CD14-positive monocyte (primary cell): Measurements from ENCODE around the gene PCYT2. TPM values are rescaled to one million over a fixed set of nuclear protein-coding genes. Genes with fewer than 3 reads are reported as not detected.

Source experiments
- DNase-seq, 3 donors: peaks; one replicate each; pipeline ENCODE4 v3.0.0-alpha.2; 2011 to 2022
- H2AFZ ChIP-seq: 2 replicates; pipeline ENCODE4 v1.6.0; 2012; ENCODE audit warnings: mild to moderate bottlenecking, low read depth, low read length, inconsistent platforms; ENCODE audit not compliant: insufficient read depth, poor library complexity, severe bottlenecking
- H3K27ac ChIP-seq, 2 donors: 1 replicate in 1 of 2; 2 replicates in 1 of 2; pipeline ENCODE4 v1.5.1; 2012 to 2013; ENCODE audit warnings: low read length in 2 of 2, control low read depth in 1 of 2, inconsistent platforms in 1 of 2, low read depth in 1 of 2, mild to moderate bottlenecking in 1 of 2
- H3K27me3 ChIP-seq, 2 donors: one replicate each; pipeline versions ENCODE4 v1.6.0 to v1.6.1; 2011 to 2013; ENCODE audit warnings: low read length in 2 of 2; ENCODE audit not compliant: control insufficient read depth in 2 of 2, insufficient read depth in 2 of 2
- H3K36me3 ChIP-seq, 2 donors: replicated peaks in 1 of 2; 1 replicate in 1 of 2; 2 replicates in 1 of 2; pipeline versions ENCODE4 v1.5.1 to v1.6.1; 2012 to 2013; ENCODE audit warnings: low read length in 2 of 2, control low read depth in 1 of 2, inconsistent platforms in 1 of 2, mild to moderate bottlenecking in 1 of 2; ENCODE audit not compliant: insufficient read depth in 2 of 2, control insufficient read depth in 1 of 2
- H3K4me1 ChIP-seq, 2 donors: 1 replicate in 1 of 2; 2 replicates in 1 of 2; pipeline versions ENCODE4 v1.5.1 to v1.6.1; 2012 to 2013; ENCODE audit warnings: low read length in 2 of 2, control low read depth in 1 of 2, inconsistent platforms in 1 of 2, mild to moderate bottlenecking in 1 of 2, moderate library complexity in 1 of 2; ENCODE audit not compliant: insufficient read depth in 2 of 2, control insufficient read depth in 1 of 2
- H3K4me2 ChIP-seq: replicated peaks from 2 replicates; pipeline ENCODE3; 2012; ENCODE audit warnings: low read length, moderate library complexity, mild to moderate bottlenecking; ENCODE audit not compliant: poor library complexity, severe bottlenecking; ENCODE audit errors: extremely low read depth
- H3K4me3 ChIP-seq, 3 experiments: fragments of 200-600 bp in 1 of 3; sonication (generic) in 1 of 3; replicated peaks in 1 of 3; 1 replicate in 2 of 3; 2 replicates in 1 of 3; pipeline ENCODE4 v1.5.1; 2011 to 2013; ENCODE audit warnings: low read length in 3 of 3, mild to moderate bottlenecking in 3 of 3, control low read depth in 2 of 3, low read depth in 2 of 3, inconsistent platforms in 1 of 3, moderate library complexity in 1 of 3
- H3K79me2 ChIP-seq: 2 replicates; pipeline ENCODE4 v1.6.0; 2012; ENCODE audit warnings: mild to moderate bottlenecking, control low read depth, inconsistent platforms, low read length, moderate library complexity; ENCODE audit not compliant: insufficient read depth
- H3K9ac ChIP-seq: 2 replicates; pipeline ENCODE4 v1.6.0; 2017; ENCODE audit warnings: low read length, mild to moderate bottlenecking; ENCODE audit not compliant: insufficient read depth, poor library complexity, severe bottlenecking
- H3K9me3 ChIP-seq, 2 donors: replicated peaks in 1 of 2; 1 replicate in 1 of 2; 2 replicates in 1 of 2; pipeline versions ENCODE4 v1.5.1 to v1.6.1; 2012 to 2013; ENCODE audit warnings: low read length in 2 of 2, control low read depth in 1 of 2; ENCODE audit not compliant: control insufficient read depth in 1 of 2, insufficient read depth in 1 of 2
- H4K20me1 ChIP-seq: 2 replicates; pipeline ENCODE4 v1.6.0; 2012; ENCODE audit warnings: mild to moderate bottlenecking, low read length, control low read depth, moderate library complexity; ENCODE audit not compliant: insufficient read depth
- H3K27ac Mint-ChIP-seq, 7 donors: one replicate each; pipeline ENCODE4 v1.8.0; 2020; ENCODE audit warnings: mild to moderate bottlenecking in 7 of 7, mixed read lengths in 7 of 7, moderate library complexity in 6 of 7, inconsistent platforms in 2 of 7
- H3K27me3 Mint-ChIP-seq, 3 donors: one replicate each; pipeline ENCODE4 v1.8.0; 2021 to 2022; ENCODE audit warnings: low read depth in 3 of 3, mild to moderate bottlenecking in 3 of 3, mixed read lengths in 3 of 3, moderate library complexity in 3 of 3, inconsistent platforms in 1 of 3
- H3K36me3 Mint-ChIP-seq, 2 donors: one replicate each; pipeline ENCODE4 v1.8.0; 2020; ENCODE audit warnings: mixed read lengths in 2 of 2, inconsistent platforms in 1 of 2, mild to moderate bottlenecking in 1 of 2
- H3K4me1 Mint-ChIP-seq: one replicate; pipeline ENCODE4 v1.8.0; 2020; ENCODE audit warnings: mild to moderate bottlenecking, mixed read lengths
- H3K4me3 Mint-ChIP-seq, 2 donors: one replicate each; pipeline ENCODE4 v1.8.0; 2020; ENCODE audit warnings: mild to moderate bottlenecking in 2 of 2, mixed read lengths in 2 of 2, moderate library complexity in 1 of 2
- H3K9me3 Mint-ChIP-seq, 7 donors: one replicate each; pipeline ENCODE4 v1.8.0; 2020 to 2022; ENCODE audit warnings: mixed read lengths in 7 of 7, mild to moderate bottlenecking in 6 of 7, moderate library complexity in 6 of 7, inconsistent platforms in 2 of 7
- CTCF ChIP-seq: fragments of 200-600 bp; IDR thresholded peaks from one replicate; pipeline ENCODE4 v1.8.0; 2022; ENCODE audit warnings: antibody characterized with exemption, mild to moderate bottlenecking
- WGBS: methylation state at CpG from one replicate; pipeline ENCODE4 v1.1.5; 2013; ENCODE audit warnings: missing lambda C conversion rate; ENCODE audit not compliant: insufficient coverage; 5-methylcytosine and 5-hydroxymethylcytosine counted together
- intact Hi-C, 2 donors: fragments of 100-400 bp; cut with micrococcal nuclease; formaldehyde crosslinking; loops; one replicate each; pipeline versions ENCODE4 v1.15.0 to v1.15.1; 2023
- polyA plus RNA-seq, 3 donors: library from polyadenylated mRNA; depleted of rRNA in 1 of 3; unstranded in 2 of 3; stranded (reverse) in 1 of 3; fragments of 300-500 nt in 2 of 3; fragments of >200 nt in 1 of 3; fragmentation: Illumina TruSeq in 2 of 3; gene quantifications; 1 replicate in 2 of 3; 2 replicates in 1 of 3; pipeline ENCODE4 v1.2.3, GENCODE V29; 2012 to 2021

PCYT2 gene
- polyA plus RNA-seq, 3 donors: 10.7 to 14.5 (median 11.0) TPM

- peak overlapping the region; percentile 96 to 99 for H3K27ac ChIP-seq
- peak; percentile 100 for DNase-seq
- H3K27ac Mint-ChIP-seq: peak overlapping the region; percentile 95 to 98 (median 97)
- H2AFZ ChIP-seq: no peak overlapping the region
- peak overlapping the region; percentile 94 for H3K9ac ChIP-seq
- TF ChIP-seq CTCF: no peak
- H4K20me1 ChIP-seq: peaks cover 56% of the 10 kb centered on the region
- intact Hi-C loops: loop anchor here (1.0 to 10.0 kb wide), 3 partner anchors 10 to 54 kb away; partner anchors contain the start of genes ARHGDIA (in 1 of the 2), MCRIP1 (in 1 of the 2), PCYT2 (in 1 of the 2) and SIRT7 (in 1 of the 2)
- H3K27me3 ChIP-seq: no peaks in the 10 kb centered on the region
- WGBS: 0% methylated on average over 58 of the region's 74 CpGs
- H3K36me3 ChIP-seq: peaks cover 16 to 33% of the 10 kb centered on the region in 2 donors
- no peaks in the 10 kb centered on the region for H3K9me3 ChIP-seq
- peaks cover 0 to 3% (median 2%) of the 10 kb centered on the region in 3 donors for H3K27me3 Mint-ChIP-seq
- H3K4me2 ChIP-seq: peak overlapping the region; percentile 75
- H3K4me3 Mint-ChIP-seq: peak overlapping the region; percentile 82 to 89
- H3K36me3 Mint-ChIP-seq: peaks cover 25 to 41% of the 10 kb centered on the region in 2 donors
- H3K9me3 Mint-ChIP-seq: no peaks in the 10 kb centered on the region
- H3K4me3 ChIP-seq: peak overlapping the region; percentile 34 to 73 (median 47)
- peaks cover 87% of the 10 kb centered on the region for H3K79me2 ChIP-seq
- H3K4me1 Mint-ChIP-seq: peaks cover 42% of the 10 kb centered on the region
- H3K4me1 ChIP-seq: peaks cover 37 to 44% of the 10 kb centered on the region in 2 donors
These were observed 50.2 kb downstream of the PCYT2 start for GRCh38 chr17:81860756-81861568.

- Histone ChIP-seq H3K4me1 (peaks cover 37 to 44% of the 10 kb centered on the region in 2 donors), H3K79me2 (peaks cover 89% of the 10 kb centered on the region), H3K27me3 (no peaks in the 10 kb centered on the region), H4K20me1 (peaks cover 56% of the 10 kb centered on the region), H3K36me3 (peaks cover 22 to 42% of the 10 kb centered on the region in 2 donors), H3K4me3 (peak within 1 kb of the TSS; percentile 72 to 99 (median 92)), H3K9me3 (no peaks in the 10 kb centered on the region), H3K27ac (peak within 1 kb of the TSS; percentile 96 to 99), H3K4me2 (peak within 1 kb of the TSS; percentile 98), H3K9ac (peak within 1 kb of the TSS; percentile 99), H2AFZ (no peak within 1 kb of the TSS)
- Mint-ChIP-seq H3K27me3 (peaks cover 0 to 3% (median 2%) of the 10 kb centered on the region in 3 donors), H3K4me1 (peaks cover 43% of the 10 kb centered on the region), H3K27ac (peak within 1 kb of the TSS; percentile 95 to 98 (median 97)), H3K9me3 (no peaks in the 10 kb centered on the region), H3K36me3 (peaks cover 31 to 50% of the 10 kb centered on the region in 2 donors), H3K4me3 (peak within 1 kb of the TSS; percentile 94)
- peak in 1 of 3 donors; percentile 34 for DNase-seq
- intact Hi-C loops: loop anchor here (2.0 to 10.0 kb wide), 4 partner anchors 21 to 55 kb away; partner anchors contain the start of genes MCRIP1 (in 1 of the 2), PCYT2 (in 1 of the 2) and SIRT7 (in 1 of the 2)
- no peak for TF ChIP-seq CTCF
- under 1% methylated on average over 87 of the region's 95 CpGs for whole genome bisulfite sequencing
These were observed 51.1 kb downstream of the PCYT2 start, which contains the start of gene P4HB for GRCh38 chr17:81859906-81860755. TSS of gene P4HB (minus strand) at chr17:81860535. CDS start at chr17:81860471, 64 bp downstream.
